ENCODE results near the gene PTPN20.
A peak's percentile ranks its signal among the peaks of the same experiment; 100 is the strongest.
"Not testable (repeated sequence)": the region's sequence is repeated elsewhere in the genome, so short reads cannot be mapped to it uniquely, and the experiment has no call there.

The PTPN20 gene

DNA sequence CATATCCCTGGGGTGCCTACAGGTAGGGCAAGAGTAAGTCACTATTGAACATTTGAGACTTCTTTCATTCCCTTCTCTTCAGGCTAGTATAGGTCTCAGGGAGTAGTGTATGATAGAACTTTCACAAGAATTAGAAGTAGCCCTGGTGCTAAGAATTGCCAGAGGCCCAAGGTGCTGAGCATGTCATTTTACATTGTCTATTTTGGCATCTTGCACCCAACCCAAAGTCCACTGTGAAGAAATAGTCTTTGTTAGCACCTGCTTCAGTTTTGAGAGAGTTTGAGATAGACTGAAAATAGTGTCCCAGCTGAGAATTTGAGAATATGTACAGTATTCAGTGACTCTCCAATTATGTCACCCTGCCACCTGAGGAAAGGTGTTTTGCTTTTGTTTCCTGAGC is 17.6 kb downstream of the PTPN20 start:
- CTCF ChIA-PET; DNase-seq (ENCODE audit: extremely low spot score); POLR2A ChIA-PET: not testable (repeated sequence)

- POLR2A ChIA-PET; CTCF ChIA-PET; DNase-seq (ENCODE audit: extremely low spot score): not testable (repeated sequence)
Measured at GRCh38 chr10:46932383-46932782, 21.2 kb downstream of the PTPN20 start.

- DNase-seq (ENCODE audit: extremely low spot score); CTCF ChIA-PET; POLR2A ChIA-PET: not testable (repeated sequence)
Measured at GRCh38 chr10:46941091-46941490, 29.9 kb downstream of the PTPN20 start.

DNA sequence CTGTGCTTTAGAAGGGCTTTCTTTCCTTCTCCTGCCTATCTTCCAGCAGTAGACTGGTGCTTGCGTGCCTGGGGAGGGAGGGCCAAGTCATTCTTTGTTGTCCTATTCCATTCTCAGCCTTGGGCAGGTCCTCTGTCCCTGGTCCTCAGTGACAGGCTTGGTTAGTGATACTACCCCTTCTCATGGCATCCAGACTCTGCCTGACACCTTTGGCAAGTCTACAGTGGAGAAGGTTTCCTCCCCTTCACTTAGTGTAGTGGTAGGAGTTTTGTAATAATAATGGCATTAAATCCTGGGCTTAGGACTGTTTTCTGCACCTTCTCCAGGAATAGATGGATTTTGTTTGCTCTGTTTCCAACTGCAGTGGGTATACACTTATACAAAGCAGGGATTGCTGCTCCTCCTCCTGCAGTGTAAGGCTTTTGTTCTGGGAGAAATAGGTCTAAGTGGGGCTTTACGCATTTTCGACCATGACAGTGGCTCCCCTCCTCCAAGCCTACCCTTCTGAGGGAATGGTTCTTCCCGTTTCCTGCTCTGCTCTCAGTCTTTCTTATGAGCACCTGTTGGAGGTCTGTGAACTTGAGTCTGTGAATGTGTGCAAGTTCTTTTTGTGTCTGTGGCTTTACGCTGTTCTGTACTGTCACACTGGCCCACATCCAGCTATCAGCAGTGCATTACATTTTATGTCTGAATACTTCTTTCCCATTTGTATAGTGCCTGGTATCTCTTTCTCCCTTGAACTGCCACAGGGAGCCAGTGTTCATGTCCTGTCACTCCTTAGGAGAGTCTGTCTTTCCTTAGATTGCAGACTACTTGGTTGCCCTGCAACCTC is 37.7 kb downstream of the PTPN20 start:
- CTCF ChIA-PET; POLR2A ChIA-PET; DNase-seq (ENCODE audit: extremely low spot score): not testable (repeated sequence)

- DNase-seq (ENCODE audit: extremely low spot score); POLR2A ChIA-PET; CTCF ChIA-PET: not testable (repeated sequence)
Measured at GRCh38 chr10:46952540-46952939, 41.3 kb downstream of the PTPN20 start.

- DNase-seq (ENCODE audit: extremely low spot score); POLR2A ChIA-PET; CTCF ChIA-PET: not testable (repeated sequence)
Measured at GRCh38 chr10:46960742-46961141, 49.5 kb downstream of the PTPN20 start.

DNA sequence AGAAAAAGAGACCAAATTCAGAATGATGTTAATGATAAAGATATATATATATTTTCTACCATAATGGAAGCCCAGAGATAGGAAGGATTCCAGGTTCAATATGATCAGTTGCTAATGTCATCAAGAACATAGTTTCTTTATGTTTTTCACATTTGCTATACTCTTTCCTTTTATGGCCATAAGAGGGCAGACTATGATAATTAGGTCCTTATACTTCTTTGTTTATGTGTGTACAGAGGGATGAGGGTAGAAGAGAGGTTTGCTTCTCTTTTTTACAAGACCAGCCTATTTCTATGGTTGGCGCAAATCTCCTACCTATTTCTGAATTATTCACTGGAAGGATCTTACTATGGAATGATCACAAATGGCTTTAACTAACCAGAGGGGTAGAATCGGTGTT is 52.1 kb downstream of the PTPN20 start:
- DNase-seq (ENCODE audit: extremely low spot score); CTCF ChIA-PET; POLR2A ChIA-PET: not testable (repeated sequence)

- POLR2A ChIA-PET; CTCF ChIA-PET; DNase-seq (ENCODE audit: extremely low spot score): not testable (repeated sequence)
Measured at GRCh38 chr10:46967013-46967412, 55.8 kb downstream of the PTPN20 start.

DNA sequence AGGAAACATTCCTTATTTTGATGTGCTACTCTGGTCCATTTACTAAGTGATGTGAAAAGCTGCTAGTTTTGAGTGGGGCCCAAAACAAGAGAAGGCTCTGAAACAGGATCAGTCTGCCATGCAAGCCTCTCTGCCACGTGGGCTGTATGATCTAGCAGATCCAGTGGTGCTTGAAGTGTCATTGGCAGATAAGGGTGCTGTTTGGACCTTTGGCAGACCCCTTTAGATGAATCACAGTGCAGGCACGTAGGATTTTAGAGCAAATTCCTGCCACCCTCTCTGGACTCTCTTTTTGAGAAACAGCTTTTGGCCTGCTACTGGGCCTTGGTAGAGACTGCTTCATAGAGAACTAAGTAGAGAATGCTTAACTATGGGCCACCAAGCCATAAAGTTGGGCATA is 69.0 kb downstream of the PTPN20 start:
- DNase-seq (ENCODE audit: extremely low spot score); POLR2A ChIA-PET; CTCF ChIA-PET: not testable (repeated sequence)

DNA sequence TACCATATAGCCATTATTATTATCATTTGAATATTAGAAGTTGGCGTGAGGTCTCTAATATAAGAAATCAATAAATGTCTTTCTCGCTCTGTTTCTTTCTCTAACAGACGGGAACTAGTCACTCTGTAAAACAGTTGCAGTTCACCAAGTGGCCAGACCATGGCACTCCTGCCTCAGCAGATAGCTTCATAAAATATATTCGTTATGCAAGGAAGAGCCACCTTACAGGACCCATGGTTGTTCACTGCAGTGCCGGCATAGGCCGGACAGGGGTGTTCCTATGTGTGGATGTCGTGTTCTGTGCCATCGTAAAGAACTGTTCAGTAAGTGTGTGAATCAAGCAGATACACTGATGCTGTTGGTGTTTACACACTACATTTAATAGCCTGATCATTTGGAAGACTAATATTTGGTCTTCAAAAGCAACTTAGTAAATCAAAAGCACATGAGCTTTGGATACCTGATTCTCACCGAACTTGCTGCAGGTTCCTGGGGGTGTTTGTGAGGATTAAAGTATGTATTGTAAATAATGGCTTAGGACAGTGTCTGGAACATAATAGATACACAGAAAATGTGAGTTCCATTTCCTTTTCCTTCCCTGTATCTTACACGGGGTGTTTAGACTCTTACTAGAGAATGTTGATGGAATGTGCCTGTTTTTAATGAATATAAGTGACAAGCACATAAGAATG is 76.2 kb downstream of the PTPN20 start:
- CTCF ChIA-PET; DNase-seq (ENCODE audit: extremely low spot score); POLR2A ChIA-PET: not testable (repeated sequence)

- POLR2A ChIA-PET: no interaction called here
- peak; percentile 29 for TF ChIP-seq CTCF (IDR thresholded peaks at IDR 0.05; ENCODE audit: control extremely low read depth, extremely low read depth, low read depth, missing control alignments)
- CTCF ChIA-PET: interaction anchor here (0.8 to 2.8 kb wide), 3 partner anchors 19 to 319 kb away, joined by 3 to 8 read pairs (median 3); no protein-coding TSS in a partner anchor
- DNase-seq (ENCODE audit: extremely low spot score): no peak
Measured at GRCh38 chr10:46992803-46993561, 81.8 kb downstream of the PTPN20 start.

DNA sequence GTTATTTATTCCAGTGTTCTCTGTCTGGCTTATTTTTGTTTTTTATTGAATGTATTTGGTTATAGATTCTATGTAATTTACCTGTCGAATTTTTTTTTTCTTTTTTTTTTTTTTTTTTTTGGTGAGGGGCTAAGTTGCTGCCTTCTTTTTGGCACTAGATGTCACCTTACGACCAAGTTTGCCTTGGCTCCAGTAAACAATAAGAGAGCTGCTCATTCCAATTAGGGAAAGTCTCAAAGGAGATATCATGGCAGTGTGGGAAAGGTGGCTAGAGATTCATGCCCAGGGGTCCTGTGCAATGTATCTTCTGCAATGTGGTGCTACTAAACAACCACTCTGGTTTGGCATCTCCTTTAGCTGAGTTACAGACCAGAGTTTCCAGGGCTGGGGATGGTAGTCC is 84.0 kb downstream of the PTPN20 start:
- no peak for DNase-seq (ENCODE audit: extremely low spot score)
- ChIA-PET CTCF (interaction anchor here (2.8 kb wide), 1 partner anchor 52 kb away, joined by 8 read pairs; no protein-coding TSS in a partner anchor), POLR2A (no interaction called here)
- no peak for TF ChIP-seq CTCF (IDR thresholded peaks at IDR 0.05; ENCODE audit: control extremely low read depth, extremely low read depth, low read depth, missing control alignments)
